IPS-20b (cell line): Measurements from ENCODE around the gene FRS3.

Experiments used
- H3K27ac ChIP-seq: one replicate; pipeline ENCODE4 v1.5.1; 2013; ENCODE audit warnings: low read length
- H3K27me3 ChIP-seq: 2 replicates; pipeline ENCODE4 v1.6.1; 2013; ENCODE audit warnings: mild to moderate bottlenecking, low read length, inconsistent platforms; ENCODE audit not compliant: insufficient read depth
- H3K36me3 ChIP-seq: 2 replicates; pipeline ENCODE4 v1.6.1; 2013; ENCODE audit warnings: low read depth, mild to moderate bottlenecking, inconsistent platforms, low read length, moderate library complexity; ENCODE audit not compliant: insufficient read depth
- H3K4me1 ChIP-seq: 2 replicates; pipeline ENCODE4 v1.6.1; 2013; ENCODE audit warnings: mild to moderate bottlenecking, control low read depth, inconsistent platforms, low read length, moderate library complexity; ENCODE audit not compliant: insufficient read depth
- H3K4me3 ChIP-seq: 2 replicates; pipeline ENCODE4 v1.5.1; 2013; ENCODE audit warnings: mild to moderate bottlenecking, low read length, inconsistent platforms
- H3K9ac ChIP-seq: 2 replicates; pipeline ENCODE4 v1.6.1; 2013; ENCODE audit warnings: low read depth, mild to moderate bottlenecking, inconsistent platforms, low read length, moderate library complexity
- H3K9me3 ChIP-seq: 2 replicates; pipeline ENCODE4 v1.6.1; 2013; ENCODE audit warnings: mild to moderate bottlenecking, low read depth, low read length, inconsistent platforms; ENCODE audit not compliant: insufficient read depth

Gene FRS3, protein sequence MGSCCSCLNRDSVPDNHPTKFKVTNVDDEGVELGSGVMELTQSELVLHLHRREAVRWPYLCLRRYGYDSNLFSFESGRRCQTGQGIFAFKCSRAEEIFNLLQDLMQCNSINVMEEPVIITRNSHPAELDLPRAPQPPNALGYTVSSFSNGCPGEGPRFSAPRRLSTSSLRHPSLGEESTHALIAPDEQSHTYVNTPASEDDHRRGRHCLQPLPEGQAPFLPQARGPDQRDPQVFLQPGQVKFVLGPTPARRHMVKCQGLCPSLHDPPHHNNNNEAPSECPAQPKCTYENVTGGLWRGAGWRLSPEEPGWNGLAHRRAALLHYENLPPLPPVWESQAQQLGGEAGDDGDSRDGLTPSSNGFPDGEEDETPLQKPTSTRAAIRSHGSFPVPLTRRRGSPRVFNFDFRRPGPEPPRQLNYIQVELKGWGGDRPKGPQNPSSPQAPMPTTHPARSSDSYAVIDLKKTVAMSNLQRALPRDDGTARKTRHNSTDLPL

GRCh38 chr6:41779788-41780550 lies at the start of gene FRS3:
Gene FRS3 (minus strand): TSS chr6:41779900. CDS start chr6:41776987, 2,913 bp downstream.
- Histone ChIP-seq H3K36me3 (peaks cover 11% of the 10 kb centered on the region; the same call in 1 of the 2 replicates), H3K9me3 (no peaks in the 10 kb centered on the region), H3K4me1 (peaks cover 11% of the 10 kb centered on the region; the same call in 1 of the 2 replicates), H3K27me3 (peaks cover 40% of the 10 kb centered on the region), H3K9ac (peak within 1 kb of the TSS; percentile 77; the same call in 1 of the 2 replicates), H3K27ac (no peak within 1 kb of the TSS), H3K4me3 (peak within 1 kb of the TSS; percentile 86)

- Histone ChIP-seq H3K4me1 (no peaks in the 10 kb centered on the region), H3K27me3 (no peaks in the 10 kb centered on the region), H3K36me3 (no peaks in the 10 kb centered on the region)
These were observed 46.8 kb upstream of the FRS3 start for GRCh38 chr6:41826343-41827022.

DNA sequence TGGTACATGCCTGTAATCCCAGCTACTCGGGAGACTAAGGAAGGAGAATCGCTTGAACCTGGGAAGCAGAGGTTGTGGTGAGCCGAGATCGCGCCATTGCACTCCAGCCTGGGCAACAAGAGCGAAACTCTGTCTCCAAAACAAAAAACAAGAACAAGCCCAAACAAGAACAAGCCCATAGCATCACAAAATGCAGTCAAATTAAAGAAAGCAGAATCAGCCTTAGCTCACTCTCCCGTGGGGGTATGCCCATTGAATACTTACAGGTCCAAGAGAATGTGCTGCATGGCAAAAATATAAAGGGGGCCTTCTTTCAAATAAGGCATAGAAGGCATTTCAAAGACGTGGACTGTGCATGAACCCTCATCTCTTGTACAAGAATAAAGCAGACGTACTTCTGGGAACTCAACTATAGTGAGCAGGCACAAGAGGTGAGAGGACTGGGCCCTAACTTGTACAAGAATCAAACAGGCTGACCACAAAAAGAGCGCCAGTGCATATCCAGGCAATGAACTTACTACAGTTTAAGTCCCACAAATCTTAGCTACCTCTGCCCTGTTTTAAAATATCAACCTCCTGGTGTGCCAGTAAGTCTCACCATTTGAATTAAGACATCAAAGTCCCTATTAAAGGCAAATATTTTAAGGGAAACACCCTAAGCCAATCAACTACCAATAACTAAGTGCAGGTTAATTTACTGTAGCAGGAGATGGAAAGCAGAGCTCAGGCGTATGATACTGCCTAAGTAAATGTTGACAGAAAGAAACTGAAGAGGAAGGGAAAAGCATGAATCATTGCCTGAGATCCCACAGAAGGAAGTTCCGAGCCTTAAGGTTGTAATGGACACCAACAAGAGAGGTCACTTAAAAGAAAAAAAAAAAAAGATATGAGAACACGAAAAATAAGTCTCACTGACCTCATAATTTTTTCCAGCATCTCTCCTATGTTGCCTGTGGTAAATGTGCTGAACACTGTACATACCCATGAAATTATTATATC lies 45.2 kb upstream of the FRS3 start:
- H3K4me1 ChIP-seq = no peaks in the 10 kb centered on the region
- no peak overlapping the region for H3K4me3 ChIP-seq
- no peaks in the 10 kb centered on the region for H3K27me3 ChIP-seq
- H3K27ac ChIP-seq = no peak overlapping the region
- H3K9ac ChIP-seq = no peak overlapping the region
- H3K9me3 ChIP-seq = no peaks in the 10 kb centered on the region
- no peaks in the 10 kb centered on the region for H3K36me3 ChIP-seq

More at GRCh38 chr6:41826343-41827022, 46.8 kb upstream of the FRS3 start:
- Histone ChIP-seq H3K9ac (no peak overlapping the region), H3K9me3 (no peaks in the 10 kb centered on the region), H3K4me3 (no peak overlapping the region), H3K27ac (no peak overlapping the region)

DNA sequence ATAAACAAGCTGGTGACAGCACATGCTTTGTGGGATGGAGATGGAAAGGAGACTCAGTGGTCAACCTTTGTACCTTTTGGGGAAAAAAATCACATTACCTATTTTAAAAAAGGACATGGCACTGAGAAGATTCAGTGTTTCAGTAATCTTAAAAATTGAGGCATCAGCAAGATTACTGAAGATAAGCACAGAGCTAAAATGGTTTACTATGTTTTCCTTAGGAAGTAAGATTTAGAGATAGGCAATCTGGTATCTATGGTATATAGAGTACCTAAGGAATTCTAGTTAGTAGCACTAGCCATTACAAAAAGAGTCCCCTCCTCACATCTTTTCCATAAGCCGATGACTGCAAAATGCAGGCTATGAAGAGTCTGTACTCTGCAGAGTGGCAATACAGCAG lies 43.5 kb upstream of the FRS3 start:
- Histone ChIP-seq H3K9ac (no peak overlapping the region), H3K27ac (no peak overlapping the region), H3K36me3 (no peaks in the 10 kb centered on the region), H3K4me3 (no peak overlapping the region), H3K27me3 (no peaks in the 10 kb centered on the region), H3K4me1 (no peaks in the 10 kb centered on the region), H3K9me3 (no peaks in the 10 kb centered on the region)

DNA sequence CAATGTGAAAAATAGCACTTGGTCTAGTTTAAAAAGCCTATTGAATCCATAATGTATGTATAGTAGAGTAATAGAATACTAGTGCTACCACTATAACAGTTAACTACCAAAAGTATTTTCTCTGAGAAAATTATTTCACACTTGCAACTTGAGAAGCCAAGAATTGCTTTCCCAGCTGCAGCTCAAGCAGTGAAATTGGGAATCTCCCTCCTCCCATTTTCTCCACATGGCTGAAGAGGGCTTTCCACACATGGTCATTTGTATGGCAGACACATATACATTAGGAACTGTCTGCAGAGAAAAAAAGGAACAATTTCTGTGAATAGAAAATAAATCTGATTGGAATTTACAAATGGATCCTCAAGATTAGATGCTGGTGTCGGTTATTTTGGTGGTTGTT lies 42.3 kb upstream of the FRS3 start:
- no peaks in the 10 kb centered on the region for H3K36me3 ChIP-seq
- H3K27ac ChIP-seq = no peak overlapping the region
- no peaks in the 10 kb centered on the region for H3K27me3 ChIP-seq
- H3K4me1 ChIP-seq = no peaks in the 10 kb centered on the region
- H3K4me3 ChIP-seq = no peak overlapping the region
- no peak overlapping the region for H3K9ac ChIP-seq
- H3K9me3 ChIP-seq = no peaks in the 10 kb centered on the region

- no peaks in the 10 kb centered on the region for H3K4me1 ChIP-seq
- no peak overlapping the region for H3K4me3 ChIP-seq
- H3K27me3 ChIP-seq = no peaks in the 10 kb centered on the region
- no peaks in the 10 kb centered on the region for H3K36me3 ChIP-seq
- no peaks in the 10 kb centered on the region for H3K9me3 ChIP-seq
- no peak overlapping the region for H3K9ac ChIP-seq
- no peak overlapping the region for H3K27ac ChIP-seq
These were observed 41.6 kb upstream of the FRS3 start for GRCh38 chr6:41821266-41821665.

DNA sequence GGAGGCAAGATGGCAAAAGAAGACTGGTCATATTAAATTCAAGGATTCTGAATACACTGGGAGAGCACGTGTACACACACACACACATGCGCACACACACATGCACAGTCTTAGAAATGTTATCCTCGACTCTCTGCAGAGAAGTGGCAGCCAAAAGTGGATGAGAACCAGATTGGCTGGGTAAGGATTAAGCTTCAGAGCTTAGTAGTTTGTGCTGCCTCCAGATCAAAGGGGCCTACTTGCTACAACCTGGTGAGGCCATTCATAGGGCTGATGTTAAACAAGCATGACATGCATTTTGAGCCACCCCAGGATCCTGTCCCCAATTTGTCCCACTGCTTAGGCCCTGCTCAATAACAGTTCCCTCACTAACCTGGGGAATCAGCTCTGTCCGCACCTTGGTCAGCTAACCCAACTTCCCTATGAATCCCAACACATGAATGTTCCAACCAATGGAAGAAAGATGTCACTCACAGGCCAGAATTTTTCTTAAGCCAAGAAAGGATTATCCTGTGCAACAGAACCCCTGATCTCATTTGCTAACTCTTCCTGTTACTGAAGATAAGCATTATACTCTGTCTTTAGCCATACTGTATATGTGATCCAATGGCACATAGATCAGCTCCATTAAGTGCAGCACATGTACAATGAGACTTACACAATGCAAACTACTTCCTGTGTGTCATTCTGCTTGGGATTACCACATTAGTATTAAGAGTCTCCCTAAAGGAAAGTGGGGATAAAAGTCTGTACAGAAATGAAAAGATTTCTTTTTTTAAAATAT lies 38.8 kb upstream of the FRS3 start:
- Histone ChIP-seq H3K27ac (no peak overlapping the region), H3K9ac (no peak overlapping the region), H3K4me3 (no peak overlapping the region), H3K9me3 (no peaks in the 10 kb centered on the region), H3K4me1 (no peaks in the 10 kb centered on the region), H3K27me3 (no peaks in the 10 kb centered on the region), H3K36me3 (no peaks in the 10 kb centered on the region)

GRCh38 chr6:41815587-41815986 lies 35.9 kb upstream of the FRS3 start:
- Histone ChIP-seq H3K27me3 (no peaks in the 10 kb centered on the region), H3K9me3 (no peaks in the 10 kb centered on the region), H3K27ac (no peak overlapping the region), H3K9ac (no peak overlapping the region), H3K4me1 (no peaks in the 10 kb centered on the region), H3K36me3 (no peaks in the 10 kb centered on the region), H3K4me3 (no peak overlapping the region)

DNA sequence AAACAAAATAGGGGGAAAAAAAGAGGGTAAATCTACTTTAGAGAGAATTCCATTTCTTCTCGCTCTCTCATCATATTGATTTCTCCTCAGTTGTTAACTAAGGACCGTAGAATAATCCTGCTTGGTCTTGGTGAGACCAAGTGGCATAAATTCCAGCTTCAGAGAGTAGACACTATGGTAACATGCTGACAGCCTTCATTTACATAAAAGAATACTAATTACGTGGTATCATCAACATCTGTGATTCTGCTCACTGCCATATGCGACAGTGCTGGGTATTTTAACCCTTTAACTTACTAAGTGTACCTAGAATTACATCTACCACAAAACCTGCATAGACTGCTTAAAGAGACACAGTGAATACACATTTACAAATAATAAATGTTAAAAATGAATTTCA lies 34.9 kb upstream of the FRS3 start:
- Histone ChIP-seq H3K27ac (no peak overlapping the region), H3K9me3 (no peaks in the 10 kb centered on the region), H3K27me3 (no peaks in the 10 kb centered on the region), H3K9ac (no peak overlapping the region), H3K36me3 (no peaks in the 10 kb centered on the region), H3K4me1 (no peaks in the 10 kb centered on the region), H3K4me3 (no peak overlapping the region)

- Histone ChIP-seq H3K9ac (no peak overlapping the region), H3K4me3 (no peak overlapping the region), H3K36me3 (no peaks in the 10 kb centered on the region), H3K9me3 (no peaks in the 10 kb centered on the region), H3K27me3 (no peaks in the 10 kb centered on the region), H3K27ac (no peak overlapping the region), H3K4me1 (no peaks in the 10 kb centered on the region)
These were observed 34.3 kb upstream of the FRS3 start for GRCh38 chr6:41813956-41814355.
